ENCODE data around the gene CDON.

- no peak for TF ChIP-seq EZH2 (IDR thresholded peaks at IDR 0.05; ENCODE audit: borderline replicate concordance, low read depth, low read length, severe bottlenecking)
- no peak for TF ChIP-seq CTCF (IDR thresholded peaks at IDR 0.05; ENCODE audit: borderline replicate concordance, extremely low read depth, low read length, poor library complexity, severe bottlenecking)
Observed at GRCh38 chr11:125929445-125930075, 133.1 kb downstream of the CDON start.

Data from DND-41 (cell line).